ENCODE results near the gene ITPR3. TPM values are rescaled to one million over a fixed set of nuclear protein-coding genes. Genes with fewer than 3 reads are reported as not detected.

The ITPR3 gene
- total RNA-seq, 1 donor from 2014 or later = 88.6 TPM

DNA sequence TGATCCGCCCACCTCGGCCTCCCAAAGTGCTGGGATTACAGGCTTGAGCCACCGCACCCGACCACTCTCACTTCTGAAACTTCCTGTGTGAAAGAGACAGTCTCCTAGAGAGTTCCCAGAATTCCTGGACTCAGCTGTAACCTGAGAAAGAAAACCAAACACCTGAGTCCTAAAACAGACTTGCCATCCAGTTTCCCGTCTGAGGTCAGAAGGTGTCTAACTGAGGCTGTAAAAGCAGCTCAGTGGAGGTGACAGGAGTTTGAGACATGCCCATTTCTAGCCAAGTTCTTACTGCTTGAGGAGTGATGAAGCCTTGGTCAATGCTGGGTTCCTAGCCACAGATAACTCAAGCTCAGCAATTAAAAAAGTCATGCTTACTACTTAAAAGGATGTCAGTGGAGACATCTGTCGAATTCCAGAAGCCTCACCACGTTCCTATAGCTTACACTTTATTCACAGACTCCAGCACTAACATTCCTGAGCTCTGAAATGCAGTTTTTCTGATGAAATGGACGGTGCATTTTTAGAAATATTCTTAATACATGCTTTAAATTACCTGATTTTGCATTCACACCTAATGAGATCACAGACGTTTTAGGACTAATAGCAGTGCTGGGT is 84.3 kb downstream of the ITPR3 start:
- intact Hi-C loops (cut with DNase I) = no loop called here
- DNase-seq (ENCODE audit: low spot score) (no peak), ATAC-seq (no peak)

DNA sequence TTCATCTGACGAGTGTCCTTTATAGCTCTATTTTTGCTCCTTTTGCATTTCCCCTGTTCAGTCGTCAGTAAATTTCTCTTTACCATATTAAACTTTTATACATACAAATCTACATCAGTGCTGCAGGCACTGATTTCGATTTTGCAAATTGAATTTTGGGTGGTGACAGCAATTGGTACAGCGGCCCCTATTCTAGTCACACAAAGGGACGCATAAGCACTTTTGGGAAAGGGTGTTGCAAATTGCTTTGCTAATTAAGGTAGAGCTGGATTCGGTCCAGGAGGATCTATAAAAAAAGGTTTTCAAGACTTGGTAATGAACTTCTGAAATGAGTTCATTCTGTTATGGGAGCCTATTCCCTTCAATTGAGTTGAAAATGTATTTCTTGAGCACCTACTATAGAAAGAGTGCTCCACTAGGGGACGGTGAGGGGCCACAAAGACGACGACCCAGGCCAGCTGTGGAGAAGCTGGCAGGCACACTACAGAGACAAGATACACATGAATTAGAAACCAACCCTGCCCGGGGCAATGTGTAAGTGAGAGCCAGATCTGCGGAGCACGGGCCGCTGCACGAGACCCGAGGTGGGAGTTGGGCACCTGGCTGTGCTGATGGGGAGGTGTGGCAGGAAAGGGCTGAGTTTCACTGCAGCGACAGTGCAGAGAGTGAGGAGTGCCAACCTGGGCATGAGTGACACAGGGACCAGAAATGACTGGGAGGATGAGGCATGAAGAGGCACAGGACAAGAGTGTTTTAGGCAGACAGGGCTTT is 85.0 kb downstream of the ITPR3 start:
- intact Hi-C loops (cut with DNase I) = no loop called here
- ATAC-seq = no peak
- DNase-seq (ENCODE audit: low spot score) = no peak

DNA sequence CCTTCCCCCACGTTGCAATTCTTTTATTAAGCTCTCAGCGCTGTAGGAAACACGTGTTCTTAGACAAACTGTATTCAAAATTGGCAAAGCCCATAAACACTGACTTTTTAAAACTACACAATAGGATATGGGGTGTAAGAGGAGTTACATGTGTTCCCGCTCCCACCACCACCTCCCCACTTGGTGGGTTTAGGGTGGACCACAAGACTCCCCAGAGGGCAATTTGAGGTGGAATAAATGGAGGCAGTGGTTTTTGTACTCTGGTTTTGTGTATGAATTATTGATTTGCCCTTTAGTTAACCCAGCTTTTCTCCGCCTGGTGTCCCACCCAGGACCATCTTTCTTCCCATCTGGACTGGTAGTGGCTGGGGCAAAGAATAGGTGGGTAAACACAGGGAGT is 86.6 kb downstream of the ITPR3 start:
- ATAC-seq (no peak), DNase-seq (ENCODE audit: low spot score) (no peak)
- intact Hi-C loops (cut with DNase I) = no loop called here

DNA sequence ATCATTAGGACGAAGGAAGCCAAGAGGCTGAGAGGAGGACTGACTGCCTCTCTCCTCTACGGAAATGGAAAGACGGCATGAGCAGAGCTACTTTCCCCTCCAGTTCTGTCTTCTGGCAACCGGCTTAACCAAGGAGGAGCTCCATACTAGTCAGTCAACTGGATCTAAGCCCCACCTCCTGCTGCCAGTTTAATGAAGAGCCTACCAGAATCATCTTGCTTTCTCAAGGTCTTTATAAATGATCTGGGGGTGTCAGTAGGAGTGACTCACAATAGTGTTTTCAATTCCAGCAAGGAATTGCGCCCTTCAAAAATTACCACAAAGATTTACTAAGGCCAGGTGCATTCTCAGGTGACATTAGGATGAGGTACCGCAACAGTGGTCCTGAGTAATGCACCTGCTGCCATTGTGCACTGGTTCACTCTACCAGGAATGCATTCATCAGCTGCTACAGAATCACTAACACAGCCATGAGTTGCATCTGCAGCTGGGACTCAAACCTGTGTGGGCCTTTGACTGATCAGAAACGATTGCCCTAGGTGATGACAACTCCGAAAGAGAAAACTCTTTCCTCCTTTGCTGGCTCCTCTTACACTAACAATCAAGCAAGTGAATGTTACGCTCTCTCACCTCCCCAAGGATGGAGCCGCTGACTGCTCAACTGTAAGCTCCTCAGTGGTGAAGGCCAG is 87.5 kb downstream of the ITPR3 start:
- ATAC-seq (no peak), DNase-seq (ENCODE audit: low spot score) (no peak)
- intact Hi-C loops (cut with DNase I) = no loop called here

DNA sequence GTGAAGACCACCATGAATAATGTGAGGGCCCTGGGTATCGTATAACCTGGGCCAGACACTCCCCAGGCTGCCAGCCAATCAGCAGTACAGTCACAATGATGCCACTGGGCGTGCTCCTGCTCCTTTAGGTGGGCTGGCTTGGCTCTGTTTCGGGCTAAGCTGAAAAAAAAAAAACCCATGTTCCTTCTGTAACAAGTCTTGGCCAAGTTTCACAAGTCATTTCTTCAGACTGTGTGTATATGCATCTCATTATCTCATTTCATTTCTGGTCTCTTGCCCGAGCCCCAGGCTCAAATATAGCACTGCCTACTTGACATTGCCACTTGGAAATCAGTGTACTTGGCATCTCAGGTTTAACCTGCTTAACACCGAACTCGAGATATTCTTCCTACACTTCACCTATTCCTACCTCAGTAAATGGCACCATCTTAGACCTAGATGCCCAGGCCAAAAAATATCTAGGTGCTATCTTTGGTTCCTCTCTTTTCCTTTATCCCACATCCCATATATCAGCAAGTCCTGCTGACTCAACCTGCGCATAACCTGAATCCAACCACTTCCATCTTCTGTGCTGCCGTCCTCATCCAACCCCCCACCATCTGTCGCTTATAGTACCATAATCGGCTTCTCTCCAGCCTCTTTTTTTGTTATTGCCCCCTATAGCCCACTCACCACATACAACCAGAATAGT is 88.6 kb downstream of the ITPR3 start:
- DNase-seq (ENCODE audit: low spot score) = no peak
- no peak for ATAC-seq
- intact Hi-C loops (cut with DNase I) = no loop called here

DNA sequence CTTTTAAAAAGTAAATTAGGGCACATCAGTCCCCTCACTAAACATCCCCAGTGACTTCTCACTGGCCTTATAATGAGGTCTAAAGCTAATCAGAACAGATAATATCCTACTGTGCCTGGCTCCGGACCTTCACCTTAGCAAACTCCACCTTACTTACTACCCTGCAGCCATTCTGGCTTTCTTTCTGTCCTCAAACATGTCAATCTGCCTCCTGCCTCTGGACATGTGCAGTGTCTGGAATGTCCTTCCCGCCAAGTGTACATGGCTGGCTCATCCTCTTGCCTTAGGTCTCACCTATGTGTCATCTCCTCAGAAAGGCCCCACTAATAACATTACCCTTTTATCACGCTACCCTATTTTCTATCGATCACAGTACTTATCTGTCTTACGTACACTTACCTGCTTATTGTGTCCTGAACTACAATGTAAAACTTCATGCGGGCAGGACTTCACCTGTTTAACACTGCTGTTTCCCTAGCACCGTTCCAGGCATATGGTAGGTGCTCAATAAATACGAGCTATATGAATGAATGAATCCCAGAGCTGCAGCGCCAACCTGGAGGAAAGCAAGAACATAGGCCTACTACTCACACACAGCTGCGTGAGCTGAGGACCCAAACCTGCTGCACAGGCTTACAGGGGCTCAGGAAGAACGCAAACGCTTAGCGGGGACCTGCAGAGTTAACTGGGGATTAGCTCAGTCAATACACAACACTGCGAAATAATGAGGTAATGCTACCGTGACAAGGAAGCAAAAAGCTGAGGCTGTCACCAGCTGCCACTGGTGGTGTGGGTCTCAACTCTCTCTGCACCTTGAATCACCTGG is 89.4 kb downstream of the ITPR3 start:
- ATAC-seq (no peak), DNase-seq (ENCODE audit: low spot score) (no peak)
- intact Hi-C loops (cut with DNase I) = no loop called here

GRCh38 chr6:33711140-33712129 is 90.3 kb downstream of the ITPR3 start, which contains the start of gene UQCC2:
TSS of gene UQCC2 (minus strand) at chr6:33711700. CDS start at chr6:33711686, 14 bp downstream.
- intact Hi-C loops (cut with DNase I) = no loop called here
- ATAC-seq = peak; percentile 99
- peak; percentile 99 for DNase-seq (ENCODE audit: low spot score)

DNA sequence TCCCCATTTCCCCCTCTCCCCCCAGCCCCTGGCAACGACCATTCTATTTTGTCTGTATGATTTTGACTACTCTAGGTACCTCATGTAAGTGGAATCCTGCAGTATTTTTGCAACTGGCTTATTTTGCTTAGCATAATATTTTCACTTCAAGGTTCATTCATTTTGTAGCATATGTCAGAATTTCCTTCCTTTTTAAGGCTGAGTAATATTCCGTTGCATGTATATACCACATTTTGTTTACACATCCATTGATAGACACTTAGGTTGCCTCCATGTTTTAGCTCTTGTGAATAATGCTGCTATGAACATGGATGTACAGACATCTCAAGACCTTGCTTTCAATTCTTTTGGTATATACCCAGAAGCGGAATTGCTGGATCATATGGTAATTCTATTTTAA is 91.8 kb downstream of the ITPR3 start:
- intact Hi-C loops (cut with DNase I) = no loop called here
- no peak for DNase-seq (ENCODE audit: low spot score)
- ATAC-seq = no peak

GRCh38 chr6:33713786-33714185 is 92.7 kb downstream of the ITPR3 start:
- intact Hi-C loops (cut with DNase I) = no loop called here
- no peak for ATAC-seq
- DNase-seq (ENCODE audit: low spot score) = no peak

DNA sequence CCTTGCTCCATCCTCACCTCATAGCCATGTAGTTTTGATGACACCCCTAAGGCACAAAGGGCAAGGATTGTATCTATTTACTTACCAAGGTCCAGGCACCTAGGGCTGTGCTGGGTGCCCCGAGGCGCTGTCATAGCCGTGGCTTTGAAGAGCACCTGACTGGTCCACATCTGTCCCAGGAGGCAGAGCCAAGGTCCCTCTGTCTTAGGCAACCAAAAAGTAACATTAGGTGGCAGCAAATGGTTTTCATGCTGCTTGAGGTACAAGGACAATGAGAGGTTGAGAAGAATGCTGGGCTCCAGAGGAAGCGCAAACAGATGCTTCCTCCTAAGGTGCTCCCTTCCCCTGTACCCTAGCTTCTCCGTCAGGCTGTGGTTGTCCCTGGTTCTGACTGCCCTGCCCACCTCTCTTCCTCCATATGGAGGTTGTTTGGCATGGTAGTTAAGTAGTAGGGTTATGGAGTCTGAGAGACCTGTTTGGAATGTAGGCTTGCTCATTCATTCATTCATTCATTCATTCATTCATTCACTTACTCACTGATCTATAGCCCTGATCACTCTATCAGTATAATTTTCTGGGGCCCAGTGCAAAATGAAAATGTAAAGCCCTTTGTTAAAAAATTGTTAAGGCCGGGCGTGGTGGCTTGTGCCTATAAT is 93.4 kb downstream of the ITPR3 start:
- DNase-seq (ENCODE audit: low spot score) = no peak
- intact Hi-C loops (cut with DNase I) = no loop called here
- ATAC-seq = no peak

- intact Hi-C loops (cut with DNase I) = no loop called here
- no peak for DNase-seq (ENCODE audit: low spot score)
- ATAC-seq = no peak
Observed at GRCh38 chr6:33716379-33716778, 95.3 kb downstream of the ITPR3 start.

DNA sequence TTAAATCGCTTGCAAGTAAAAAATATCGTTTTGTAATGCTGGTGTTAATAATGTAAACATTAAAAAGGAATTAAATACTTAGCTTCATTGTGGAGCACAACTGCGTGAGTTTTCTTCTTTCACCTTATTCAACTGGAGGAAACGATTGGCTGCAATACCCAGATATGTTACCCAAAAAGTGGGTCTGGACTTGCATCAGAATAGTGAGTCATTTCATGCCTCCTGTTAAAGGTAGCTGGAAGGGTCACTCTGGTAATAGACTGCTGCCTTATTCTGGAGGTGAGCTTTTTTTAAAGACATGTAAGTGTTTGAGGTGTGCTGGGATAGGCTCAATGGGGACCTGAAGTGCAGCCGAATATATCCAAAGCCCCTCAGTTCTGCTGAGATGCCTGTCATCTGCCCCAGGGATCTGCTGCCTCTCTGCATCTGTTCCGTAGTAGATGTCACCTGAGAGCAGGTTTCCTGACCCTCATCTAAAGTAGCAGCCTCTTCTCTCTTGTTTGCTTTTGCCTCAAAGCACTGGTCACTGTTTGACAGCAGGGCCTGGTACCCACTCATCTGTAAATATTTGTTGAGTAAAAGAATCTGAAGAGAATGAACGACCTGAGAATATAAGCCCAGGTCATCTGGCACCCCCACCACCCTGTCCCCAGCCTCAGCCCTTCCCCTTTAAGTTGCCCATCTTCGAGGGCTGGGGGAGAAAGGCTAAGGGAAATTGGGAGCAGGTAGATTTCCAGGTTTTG is 95.9 kb downstream of the ITPR3 start:
- peak; percentile 6 for ATAC-seq
- intact Hi-C loops (cut with DNase I) = no loop called here
- no peak for DNase-seq (ENCODE audit: low spot score)

DNA sequence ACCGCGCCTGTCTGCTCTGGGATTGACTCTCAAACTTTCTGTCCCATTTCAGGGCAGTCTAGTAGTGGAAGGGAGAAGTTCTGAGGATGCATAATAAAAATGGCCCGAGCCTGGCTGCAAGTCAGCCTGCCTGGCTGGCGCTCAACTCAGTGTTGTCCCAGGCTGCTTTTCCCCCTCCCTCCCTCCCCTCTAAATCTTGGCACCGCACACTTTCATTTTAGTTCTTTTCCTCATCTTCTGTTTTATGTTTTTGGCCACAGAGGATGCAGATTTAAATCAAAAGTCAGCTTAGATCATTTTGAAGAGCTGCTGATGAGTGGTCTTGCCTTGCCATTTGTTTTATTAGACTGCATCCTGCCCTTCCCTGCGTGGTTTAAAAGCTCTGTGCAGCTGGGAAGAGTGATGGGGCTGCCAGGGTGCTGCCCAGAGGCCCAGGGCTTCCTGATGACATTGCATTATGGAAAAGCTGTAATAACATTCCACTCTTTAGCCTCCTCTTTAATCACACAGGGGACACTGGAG is 96.9 kb downstream of the ITPR3 start:
- peak; percentile 70 for ATAC-seq
- DNase-seq (ENCODE audit: low spot score) = no peak
- intact Hi-C loops (cut with DNase I) = no loop called here

- ATAC-seq (no peak), DNase-seq (ENCODE audit: low spot score) (no peak)
- intact Hi-C loops (cut with DNase I) = no loop called here
Observed at GRCh38 chr6:33718713-33719112, 97.6 kb downstream of the ITPR3 start.

DNA sequence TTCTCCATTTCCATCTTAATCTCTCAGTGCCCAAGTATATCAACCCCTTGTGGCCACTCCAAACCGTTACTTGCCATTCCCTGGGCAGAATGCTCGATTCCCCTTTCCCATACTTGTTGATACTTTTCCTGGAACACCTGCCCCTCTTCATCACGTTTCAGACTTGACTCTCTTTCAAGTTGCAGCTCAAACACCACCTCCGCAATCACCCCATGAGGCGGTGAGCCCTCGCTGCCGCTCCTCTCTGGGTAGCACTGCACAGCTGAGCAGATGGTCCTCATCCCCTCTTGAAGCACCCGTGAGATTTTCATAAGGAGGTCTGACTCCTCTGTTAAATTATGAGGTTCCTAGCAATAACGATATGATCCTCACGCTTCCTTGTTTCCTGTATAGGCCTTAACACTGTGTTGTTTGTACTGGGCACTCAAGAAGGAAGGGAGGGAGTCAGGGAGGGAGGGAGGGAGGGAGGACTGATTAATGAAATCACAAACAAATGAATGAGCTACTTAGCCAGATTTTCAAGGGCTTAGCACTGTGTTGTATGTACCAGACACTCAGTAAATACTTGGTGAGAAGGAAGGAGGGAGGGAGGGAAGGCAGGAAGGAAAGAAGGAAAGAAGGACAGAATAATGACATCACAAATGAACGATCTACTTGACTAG is 98.3 kb downstream of the ITPR3 start:
- intact Hi-C loops (cut with DNase I) = no loop called here
- no peak for DNase-seq (ENCODE audit: low spot score)

GRCh38 chr6:33720998-33721397 is 99.9 kb downstream of the ITPR3 start:
- ATAC-seq (no peak), DNase-seq (ENCODE audit: low spot score) (no peak)
- intact Hi-C loops (cut with DNase I) = no loop called here

More for the DNA sequence above, 98.3 kb downstream of the ITPR3 start:
- no peak for ATAC-seq

Measured in sciatic nerve (tissue), 2 donors.